GM15510 (cell line): Measurements from ENCODE around the gene CCDC192.

Experiments
- POLR2A ChIP-seq: IDR thresholded peaks from 3 replicates; pipeline ENCODE4 v1.6.1; 2011; ENCODE audit warnings: borderline replicate concordance; ENCODE audit not compliant: insufficient read length; ENCODE audit errors: extremely low read depth

CCDC192 gene

GRCh38 chr5:127864511-127864910 is 161.3 kb downstream of the CCDC192 start:
- no peak for TF ChIP-seq POLR2A

DNA sequence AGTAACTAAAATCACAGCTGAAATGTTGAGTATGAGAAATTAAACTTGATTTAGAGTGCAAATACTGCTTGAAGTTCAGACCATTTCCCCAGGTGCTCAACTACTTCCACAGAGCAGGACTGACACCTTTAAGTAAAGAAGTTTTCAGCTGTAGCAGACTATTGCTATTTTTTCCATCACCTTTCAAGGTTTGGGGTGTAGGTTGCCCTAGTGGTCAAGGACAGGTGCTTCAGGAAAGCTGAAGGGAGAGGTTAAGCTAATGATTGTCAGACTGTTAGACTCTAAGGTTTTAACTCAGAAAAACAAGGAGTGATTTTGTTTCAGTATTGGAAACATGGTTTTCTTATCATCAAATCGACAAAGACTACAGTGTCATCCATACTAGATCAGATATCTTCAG is 162.1 kb downstream of the CCDC192 start:
- no peak for TF ChIP-seq POLR2A

DNA sequence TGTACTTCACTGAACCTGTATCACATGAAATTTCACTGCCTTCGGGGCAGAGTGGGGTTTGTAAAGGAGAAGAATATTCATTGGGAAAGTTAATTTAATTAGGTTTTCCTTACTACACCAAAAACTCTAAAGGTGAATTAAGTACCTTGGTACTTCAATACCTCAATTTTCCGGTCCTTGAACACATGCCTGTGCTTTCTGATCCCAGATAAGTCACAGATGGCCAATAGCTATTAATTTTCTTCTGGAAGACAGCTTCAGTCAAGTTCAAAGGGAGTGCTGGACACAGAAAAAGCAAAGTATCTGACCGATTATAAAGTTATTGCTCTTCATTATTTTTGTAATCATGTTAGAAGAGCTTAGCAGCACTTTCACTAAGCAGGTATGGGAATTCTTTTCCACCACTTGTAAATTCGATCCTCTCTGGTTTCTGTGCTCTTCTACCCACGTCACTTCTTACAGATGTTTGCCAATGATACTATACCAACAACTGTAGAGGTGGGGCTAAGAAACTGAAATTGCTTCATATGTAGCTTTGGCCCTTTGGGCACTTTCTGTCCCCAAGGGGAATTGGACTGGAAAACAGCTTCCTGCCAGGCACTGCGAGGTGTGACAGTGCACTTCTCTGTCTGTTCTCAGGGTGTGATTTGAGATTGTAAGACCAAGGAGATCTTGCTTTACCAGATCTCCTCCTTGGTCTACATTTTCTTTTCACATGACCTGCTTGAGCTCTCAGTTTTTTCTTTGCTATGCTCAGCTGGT is 164.0 kb downstream of the CCDC192 start:
- TF ChIP-seq POLR2A = no peak

DNA sequence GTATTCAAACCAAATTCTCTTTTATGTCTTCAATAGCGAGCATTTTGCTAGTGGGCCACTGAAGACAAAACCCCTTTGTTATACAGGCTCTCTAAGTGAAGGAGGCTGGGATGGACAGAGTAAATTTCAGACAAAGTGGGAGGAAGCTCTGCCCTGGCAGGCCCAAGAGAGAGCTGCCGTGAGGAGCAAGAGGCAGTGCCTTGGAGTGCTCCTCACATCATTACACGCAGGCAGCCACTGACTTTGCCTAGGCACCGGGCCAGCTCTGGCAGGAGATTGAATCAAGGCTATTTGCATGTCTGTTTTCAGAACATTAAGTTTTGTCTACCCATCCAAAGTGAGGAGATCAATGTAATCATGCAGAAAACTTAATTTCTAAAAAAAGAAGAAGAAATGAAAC is 167.7 kb downstream of the CCDC192 start:
- TF ChIP-seq POLR2A = no peak

DNA sequence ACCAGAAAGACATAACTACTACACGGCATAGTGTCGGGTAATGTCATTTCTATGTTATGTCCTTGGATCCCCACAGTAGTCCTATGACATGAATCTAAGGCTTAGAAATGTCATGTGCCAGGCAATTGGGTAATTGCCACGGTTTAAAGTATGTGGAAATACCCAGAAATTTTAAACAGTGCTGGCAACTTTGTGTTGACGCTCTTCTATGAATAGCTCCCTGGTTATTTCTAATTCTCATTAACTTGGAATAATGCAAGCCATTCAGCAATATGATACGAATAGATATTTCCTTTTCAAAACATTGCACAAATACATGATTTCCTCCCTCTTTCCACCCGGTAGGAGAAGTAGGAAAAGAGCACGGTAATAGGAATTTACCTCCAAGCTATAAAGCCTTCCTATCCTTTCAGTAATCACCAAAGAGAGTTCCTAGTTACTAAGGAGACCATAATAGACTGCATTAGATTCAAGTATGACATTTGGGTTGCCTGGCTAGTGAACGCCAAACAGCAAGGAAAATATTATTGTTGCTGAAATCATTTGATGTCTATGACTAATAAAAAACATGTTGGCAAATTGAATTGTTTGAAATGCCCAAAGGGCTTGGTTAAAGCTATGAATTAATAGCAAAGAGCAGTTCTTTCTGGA is 168.4 kb downstream of the CCDC192 start:
- no peak for TF ChIP-seq POLR2A

DNA sequence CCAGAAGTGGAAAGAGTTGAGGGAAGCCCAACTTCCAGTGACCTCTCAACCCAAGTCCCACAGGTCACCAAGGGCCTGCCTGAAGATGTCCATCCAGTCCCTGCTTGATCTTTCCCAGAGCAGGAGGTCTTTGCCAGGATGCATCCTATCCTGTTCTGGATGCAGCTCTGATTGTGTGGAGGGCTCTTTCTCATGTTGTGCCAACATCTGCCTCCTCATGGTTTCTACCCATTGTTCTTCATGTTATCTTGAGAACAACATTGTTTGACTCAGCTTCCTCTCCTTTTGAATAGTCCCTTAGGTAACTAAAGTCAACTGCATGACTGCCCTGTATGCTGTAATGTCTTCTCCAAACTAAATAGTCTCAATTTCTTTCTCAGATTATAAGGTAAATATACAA is 169.3 kb downstream of the CCDC192 start:
- no peak for TF ChIP-seq POLR2A

DNA sequence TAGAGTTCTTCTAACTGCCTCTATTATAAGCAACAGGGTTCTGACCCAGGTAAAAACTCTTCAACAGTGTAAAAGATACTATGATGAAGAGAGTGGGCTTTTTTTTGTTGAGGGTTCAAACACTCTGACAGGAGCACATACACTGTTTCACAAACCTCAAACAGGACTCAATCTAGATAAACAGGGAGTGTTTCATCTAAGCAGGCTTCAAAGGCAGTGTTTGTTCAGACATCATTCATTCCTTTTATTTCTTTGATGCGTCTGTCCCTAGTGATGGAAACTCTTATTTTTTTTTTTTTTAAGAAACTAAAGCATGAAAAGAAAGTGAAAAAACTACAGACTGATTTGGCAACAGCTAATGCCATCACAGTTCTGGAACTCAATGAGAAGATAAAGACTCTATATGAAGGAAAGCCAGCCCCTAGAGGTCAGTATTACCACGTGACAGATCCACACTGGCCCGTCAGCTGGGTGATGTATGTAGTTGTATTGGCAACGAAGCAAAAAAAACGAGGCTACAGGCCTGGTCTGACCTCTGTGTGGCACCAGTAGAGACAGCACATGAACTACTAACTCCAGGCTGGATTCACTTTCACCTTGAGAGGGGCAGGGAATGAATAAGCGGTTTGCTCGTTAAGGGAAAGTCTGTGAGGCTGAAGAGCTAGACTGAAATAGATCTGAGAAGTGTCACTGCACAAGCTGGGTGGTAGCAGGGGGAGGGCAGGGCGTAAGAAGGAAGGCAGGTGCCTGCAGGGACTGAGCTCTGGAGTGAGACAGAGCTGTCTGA is 172.2 kb downstream of the CCDC192 start:
- TF ChIP-seq POLR2A = no peak

GRCh38 chr5:127876384-127876783 is 173.2 kb downstream of the CCDC192 start:
- no peak for TF ChIP-seq POLR2A

- no peak for TF ChIP-seq POLR2A
Measured at GRCh38 chr5:127878174-127878750, 175.1 kb downstream of the CCDC192 start.

- TF ChIP-seq POLR2A = no peak
Measured at GRCh38 chr5:127884416-127884815, 181.2 kb downstream of the CCDC192 start.

DNA sequence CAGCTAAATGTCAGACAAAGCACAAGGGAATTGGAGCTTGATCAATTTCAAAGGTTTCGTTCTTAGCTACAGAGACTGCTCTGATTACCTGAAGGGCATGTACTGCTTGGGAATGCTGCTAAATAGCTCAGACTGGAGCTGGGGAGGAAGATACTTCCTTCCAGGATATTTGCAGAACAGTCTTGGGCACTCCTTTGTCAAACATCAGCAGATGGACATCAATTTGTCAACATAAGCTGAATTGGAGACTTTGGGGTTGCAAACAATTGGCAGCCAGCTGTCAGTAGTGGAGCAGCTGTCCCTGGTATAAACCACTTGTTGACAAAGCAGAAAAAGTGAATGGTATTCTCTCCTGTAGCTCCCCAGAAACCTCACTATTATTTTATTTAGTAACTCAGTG is 182.0 kb downstream of the CCDC192 start:
- TF ChIP-seq POLR2A = no peak

DNA sequence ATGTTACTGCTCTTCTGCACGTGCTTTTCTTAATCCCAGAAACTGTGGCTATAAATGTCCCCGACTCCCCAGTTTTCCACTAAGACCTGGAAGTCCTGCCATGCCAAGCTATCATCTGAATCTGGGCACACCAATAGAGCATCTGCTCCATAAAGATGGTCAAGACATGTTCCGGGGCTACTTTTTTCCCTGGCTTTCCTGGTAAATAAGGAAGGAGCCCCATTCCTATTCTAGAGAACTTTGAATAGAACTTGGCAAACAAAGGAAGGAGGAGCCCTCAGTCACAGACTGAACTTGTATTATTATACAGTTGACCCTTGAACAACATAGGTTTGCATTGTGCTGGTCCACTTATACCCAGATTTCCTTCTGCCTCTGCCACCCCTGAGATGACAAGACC is 182.9 kb downstream of the CCDC192 start:
- TF ChIP-seq POLR2A = no peak

GRCh38 chr5:127887282-127887681 is 184.1 kb downstream of the CCDC192 start:
- TF ChIP-seq POLR2A = no peak

DNA sequence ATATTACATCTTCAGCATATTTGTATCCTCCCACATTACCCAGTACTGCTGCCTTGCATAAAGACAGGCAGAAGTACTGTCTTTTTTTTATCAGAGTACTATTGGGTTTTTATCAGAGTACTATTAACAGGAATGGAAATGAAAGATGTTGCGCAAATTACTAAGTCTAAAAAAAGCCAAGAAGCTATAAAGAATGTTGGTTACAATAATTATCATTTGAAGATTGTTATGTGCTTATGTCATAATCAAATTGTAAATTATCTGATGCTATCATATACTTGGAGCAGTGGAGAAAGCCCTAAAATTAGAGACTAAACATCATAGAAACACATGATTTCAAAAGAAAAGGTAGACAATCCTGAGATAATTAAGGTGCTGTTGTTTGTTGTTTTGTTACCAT is 188.8 kb downstream of the CCDC192 start:
- no peak for TF ChIP-seq POLR2A
